Measurements from ENCODE around the gene BBS9.

BBS9 gene

GRCh38 chr7:33195264-33195663 lies 65.9 kb downstream of the BBS9 start:
- H2AFZ ChIP-seq (ENCODE audit: low read length): no peak overlapping the region
- no peak overlapping the region for H3K9ac ChIP-seq (ENCODE audit: low read length)
- no peaks in the 10 kb centered on the region for H3K36me3 ChIP-seq (replicated peaks; ENCODE audit: insufficient read depth, low read length)
- no peak overlapping the region for H3K27ac ChIP-seq (ENCODE audit: low read length)
- no peaks in the 10 kb centered on the region for H3F3A ChIP-seq (ENCODE audit: insufficient read depth, low read length)
- no peak for DNase-seq
- peaks cover 13% of the 10 kb centered on the region for H3K4me1 ChIP-seq (ENCODE audit: low read length)
- H3K4me2 ChIP-seq (ENCODE audit: low read depth, low read length): no peak overlapping the region
- no peaks in the 10 kb centered on the region for H3K79me2 ChIP-seq (ENCODE audit: low read length)
- H3K9me3 ChIP-seq (replicated peaks; ENCODE audit: insufficient read depth, low read length): no peaks in the 10 kb centered on the region
- H3K9me2 ChIP-seq (replicated peaks; ENCODE audit: insufficient read depth, low read length): no peaks in the 10 kb centered on the region
- no peaks in the 10 kb centered on the region for H4K20me1 ChIP-seq (ENCODE audit: insufficient read depth, low read length)
- TF ChIP-seq, protein P1, sequence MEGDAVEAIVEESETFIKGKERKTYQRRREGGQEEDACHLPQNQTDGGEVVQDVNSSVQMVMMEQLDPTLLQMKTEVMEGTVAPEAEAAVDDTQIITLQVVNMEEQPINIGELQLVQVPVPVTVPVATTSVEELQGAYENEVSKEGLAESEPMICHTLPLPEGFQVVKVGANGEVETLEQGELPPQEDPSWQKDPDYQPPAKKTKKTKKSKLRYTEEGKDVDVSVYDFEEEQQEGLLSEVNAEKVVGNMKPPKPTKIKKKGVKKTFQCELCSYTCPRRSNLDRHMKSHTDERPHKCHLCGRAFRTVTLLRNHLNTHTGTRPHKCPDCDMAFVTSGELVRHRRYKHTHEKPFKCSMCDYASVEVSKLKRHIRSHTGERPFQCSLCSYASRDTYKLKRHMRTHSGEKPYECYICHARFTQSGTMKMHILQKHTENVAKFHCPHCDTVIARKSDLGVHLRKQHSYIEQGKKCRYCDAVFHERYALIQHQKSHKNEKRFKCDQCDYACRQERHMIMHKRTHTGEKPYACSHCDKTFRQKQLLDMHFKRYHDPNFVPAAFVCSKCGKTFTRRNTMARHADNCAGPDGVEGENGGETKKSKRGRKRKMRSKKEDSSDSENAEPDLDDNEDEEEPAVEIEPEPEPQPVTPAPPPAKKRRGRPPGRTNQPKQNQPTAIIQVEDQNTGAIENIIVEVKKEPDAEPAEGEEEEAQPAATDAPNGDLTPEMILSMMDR (IDR thresholded peaks at IDR 0.05; ENCODE audit: low read length): no peak
- TF ChIP-seq EZH2phosphoT487 (IDR thresholded peaks at IDR 0.05; ENCODE audit: low read length): no peak
- TF ChIP-seq EZH2 (optimal IDR thresholded peaks at IDR 0.05; ENCODE audit: low read depth, low read length): no peak
- no peaks in the 10 kb centered on the region for H3K27me3 ChIP-seq (replicated peaks; ENCODE audit: insufficient read depth, low read length)
- H3K4me3 ChIP-seq (ENCODE audit: low read length): no peak overlapping the region

- no peaks in the 10 kb centered on the region for H3F3A ChIP-seq (ENCODE audit: insufficient read depth, low read length)
- no peak overlapping the region for H2AFZ ChIP-seq (ENCODE audit: low read length)
- no peaks in the 10 kb centered on the region for H3K36me3 ChIP-seq (replicated peaks; ENCODE audit: insufficient read depth, low read length)
- no peaks in the 10 kb centered on the region for H3K79me2 ChIP-seq (ENCODE audit: low read length)
- no peaks in the 10 kb centered on the region for H3K9me3 ChIP-seq (replicated peaks; ENCODE audit: insufficient read depth, low read length)
- no peaks in the 10 kb centered on the region for H4K20me1 ChIP-seq (ENCODE audit: insufficient read depth, low read length)
- DNase-seq: no peak
- H3K9ac ChIP-seq (ENCODE audit: low read length): no peak overlapping the region
- peaks cover 6% of the 10 kb centered on the region for H3K4me1 ChIP-seq (ENCODE audit: low read length)
- no peak overlapping the region for H3K4me2 ChIP-seq (ENCODE audit: low read depth, low read length)
- no peaks in the 10 kb centered on the region for H3K9me2 ChIP-seq (replicated peaks; ENCODE audit: insufficient read depth, low read length)
- H3K27ac ChIP-seq (ENCODE audit: low read length): no peak overlapping the region
- no peak overlapping the region for H3K4me3 ChIP-seq (ENCODE audit: low read length)
- TF ChIP-seq, protein P1 (IDR thresholded peaks at IDR 0.05; ENCODE audit: low read length): no peak
- TF ChIP-seq EZH2phosphoT487 (IDR thresholded peaks at IDR 0.05; ENCODE audit: low read length) (no peak), EZH2 (optimal IDR thresholded peaks at IDR 0.05; ENCODE audit: low read depth, low read length) (no peak)
- H3K27me3 ChIP-seq (replicated peaks; ENCODE audit: insufficient read depth, low read length): no peaks in the 10 kb centered on the region
Observed at GRCh38 chr7:33196221-33196620, 66.9 kb downstream of the BBS9 start.

GRCh38 chr7:33200282-33200681 lies 70.9 kb downstream of the BBS9 start:
- H3K27ac ChIP-seq (ENCODE audit: low read length): no peak overlapping the region
- H3K9ac ChIP-seq (ENCODE audit: low read length): no peak overlapping the region
- no peaks in the 10 kb centered on the region for H4K20me1 ChIP-seq (ENCODE audit: insufficient read depth, low read length)
- no peaks in the 10 kb centered on the region for H3K4me1 ChIP-seq (ENCODE audit: low read length)
- H3K4me3 ChIP-seq (ENCODE audit: low read length): no peak overlapping the region
- no peaks in the 10 kb centered on the region for H3K9me3 ChIP-seq (replicated peaks; ENCODE audit: insufficient read depth, low read length)
- no peaks in the 10 kb centered on the region for H3K27me3 ChIP-seq (replicated peaks; ENCODE audit: insufficient read depth, low read length)
- H3K9me2 ChIP-seq (replicated peaks; ENCODE audit: insufficient read depth, low read length): no peaks in the 10 kb centered on the region
- H3K79me2 ChIP-seq (ENCODE audit: low read length): no peaks in the 10 kb centered on the region
- H3F3A ChIP-seq (ENCODE audit: insufficient read depth, low read length): no peaks in the 10 kb centered on the region
- H3K4me2 ChIP-seq (ENCODE audit: low read depth, low read length): no peak overlapping the region
- DNase-seq: no peak
- no peak for TF ChIP-seq EZH2 (optimal IDR thresholded peaks at IDR 0.05; ENCODE audit: low read depth, low read length)
- TF ChIP-seq EZH2phosphoT487 (IDR thresholded peaks at IDR 0.05; ENCODE audit: low read length): no peak
- TF ChIP-seq, protein P1 (IDR thresholded peaks at IDR 0.05; ENCODE audit: low read length): no peak
- no peaks in the 10 kb centered on the region for H3K36me3 ChIP-seq (replicated peaks; ENCODE audit: insufficient read depth, low read length)
- H2AFZ ChIP-seq (ENCODE audit: low read length): no peak overlapping the region
